NCI-H510A treated with DMSO at 0.1 percent for 48 hours (cell line): ENCODE measurements around the gene CKAP2L.
"Not testable (repeated sequence)": the region's sequence is repeated elsewhere in the genome, so short reads cannot be mapped to it uniquely, and the experiment has no call there.

ENCODE experiments used
- DNase-seq: peaks from one replicate; lab custom pipeline; 2025; lab: John Stamatoyannopoulos, UW

Gene CKAP2L

GRCh38 chr2:112709703-112710102 is 54.7 kb downstream of the CKAP2L start:
- no peak for DNase-seq

- DNase-seq = no peak
Observed at GRCh38 chr2:112708968-112709367, 55.4 kb downstream of the CKAP2L start.

GRCh38 chr2:112706947-112707346 is 57.5 kb downstream of the CKAP2L start:
- not testable (repeated sequence) for DNase-seq

- no peak for DNase-seq
Observed at GRCh38 chr2:112706170-112706664, 58.2 kb downstream of the CKAP2L start.

- no peak for DNase-seq
Observed at GRCh38 chr2:112705575-112705974, 58.8 kb downstream of the CKAP2L start.

- DNase-seq = no peak
Observed at GRCh38 chr2:112703684-112704083, 60.7 kb downstream of the CKAP2L start.

- DNase-seq = no peak
Observed at GRCh38 chr2:112701052-112701451, 63.4 kb downstream of the CKAP2L start.

DNA sequence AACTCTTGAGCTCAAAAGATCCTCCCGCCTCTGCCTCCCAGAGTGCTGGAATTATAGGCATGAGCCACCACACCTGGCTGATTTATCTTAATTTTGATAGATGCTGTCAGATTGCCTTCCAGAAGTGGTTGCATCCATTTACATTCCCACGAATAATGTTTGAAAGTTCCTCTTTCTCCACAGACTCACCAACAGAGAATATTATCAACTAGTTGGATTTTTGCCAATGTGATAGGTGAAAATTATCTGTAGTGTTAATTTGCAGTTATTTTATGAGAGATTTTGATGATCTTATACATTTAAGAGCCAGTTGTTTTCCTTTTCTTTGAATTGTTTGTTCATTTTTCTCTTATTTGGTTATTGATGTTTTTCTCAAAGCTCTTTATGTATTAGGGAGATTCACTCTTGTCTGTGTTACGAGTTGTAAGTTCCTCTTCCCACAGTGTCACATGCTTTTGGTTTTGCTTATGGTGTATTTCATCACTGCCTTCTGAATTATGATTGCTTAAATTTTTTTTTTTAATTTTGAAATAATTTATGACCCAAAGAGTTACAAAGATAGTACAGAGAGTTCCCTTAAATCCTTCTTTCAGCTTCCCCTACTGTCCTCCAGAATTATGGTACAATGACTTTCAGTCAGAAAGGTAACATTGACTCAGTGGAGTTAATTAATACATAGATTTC is 64.3 kb downstream of the CKAP2L start:
- DNase-seq = no peak

GRCh38 chr2:112698834-112699515 is 65.4 kb downstream of the CKAP2L start:
- no peak for DNase-seq

GRCh38 chr2:112694182-112694581 is 70.2 kb downstream of the CKAP2L start:
- no peak for DNase-seq

GRCh38 chr2:112693596-112693995 is 70.8 kb downstream of the CKAP2L start:
- no peak for DNase-seq

- DNase-seq = no peak
Observed at GRCh38 chr2:112692918-112693317, 71.5 kb downstream of the CKAP2L start.

DNA sequence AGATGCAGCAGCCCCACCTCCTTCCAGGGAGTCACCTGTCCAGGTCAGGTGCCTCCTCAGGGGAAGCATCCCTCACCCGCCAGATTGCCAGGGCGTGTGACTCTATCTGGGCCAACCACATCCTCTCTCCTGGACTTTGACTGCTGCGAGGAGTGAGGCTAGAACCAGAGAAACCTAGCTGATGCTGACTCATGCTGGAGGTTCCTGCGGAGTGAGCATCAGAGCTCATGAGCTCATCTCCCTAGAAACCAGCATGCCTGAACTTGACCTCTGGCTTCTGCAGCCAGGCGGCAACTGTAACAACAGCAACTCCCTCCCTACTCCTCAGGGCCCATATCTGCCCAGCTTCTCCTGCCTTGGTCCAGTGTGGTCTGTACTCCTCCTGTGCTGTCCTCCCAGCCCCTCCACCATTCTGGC is 71.9 kb downstream of the CKAP2L start:
- peak; percentile 92 for DNase-seq

- DNase-seq = no peak
Observed at GRCh38 chr2:112691881-112692281, 72.5 kb downstream of the CKAP2L start.

GRCh38 chr2:112690853-112691401 is 73.5 kb downstream of the CKAP2L start:
- peak; percentile 9 for DNase-seq

DNA sequence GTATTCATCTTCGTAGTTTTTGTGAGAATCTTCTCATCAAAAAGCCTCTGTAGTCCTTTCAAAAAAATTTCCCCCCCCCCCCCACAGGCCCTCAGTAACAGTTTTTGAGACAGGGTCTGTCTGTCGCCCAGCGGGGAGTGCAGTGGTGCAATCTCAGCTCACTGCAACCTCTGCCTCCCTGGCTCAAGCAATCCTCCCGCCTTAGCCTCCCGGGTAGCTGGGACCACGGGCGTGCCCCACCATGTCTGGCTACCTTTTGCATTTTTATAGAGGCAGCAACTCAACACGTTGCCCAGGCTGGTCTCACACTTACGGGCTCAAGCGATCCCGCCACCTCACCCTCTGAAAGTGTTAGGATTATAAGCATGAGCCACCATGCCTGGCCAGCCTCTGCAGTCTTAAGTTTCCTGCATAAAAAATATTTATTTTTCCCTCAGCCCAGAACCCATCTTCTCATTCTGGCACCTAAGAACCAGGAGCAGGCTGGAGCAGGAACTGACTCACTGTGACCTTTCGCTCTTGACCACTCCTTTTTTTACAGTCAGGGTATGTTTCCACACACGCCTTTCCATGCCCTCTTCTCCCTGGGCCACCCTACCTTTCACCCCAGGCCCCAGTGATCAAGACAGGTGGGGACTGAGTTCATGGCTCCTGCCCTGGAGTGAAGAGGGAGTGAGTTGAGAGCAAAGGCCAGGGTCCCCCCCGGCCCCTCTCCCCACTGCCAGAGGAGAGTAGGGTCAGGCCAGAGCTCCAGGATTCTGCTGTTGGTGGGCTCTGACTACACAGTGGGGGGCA is 76.1 kb downstream of the CKAP2L start:
- DNase-seq = no peak

- DNase-seq = no peak
Observed at GRCh38 chr2:112687522-112687921, 76.9 kb downstream of the CKAP2L start.
